ENCODE measurements around the gene NINJ2. TPM values are rescaled to one million over a fixed set of nuclear protein-coding genes. Genes with fewer than 3 reads are reported as not detected.

NINJ2 gene
- total RNA-seq, 6 experiments from 2014 or later = 6.4 to 17.7 (median 12.5) TPM

GRCh38 chr12:694734-695503 is 31.7 kb upstream of the NINJ2 start:
- no peaks in the 10 kb centered on the region for H3K36me3 ChIP-seq
- no peak overlapping the region for H3K4me3 ChIP-seq
- DNase-seq (no peak), ATAC-seq (peak in 3 of 4 donors; percentile 28 to 44 (median 35))
- H3K27ac ChIP-seq = no peak overlapping the region
- peaks cover 0 to 6% (median 0%) of the 10 kb centered on the region in 4 donors for H3K4me1 ChIP-seq
- intact Hi-C loops (cut with DNase I) = no loop called here
- TF ChIP-seq CTCF (IDR thresholded peaks at IDR 0.05) (no peak), POLR2A (IDR thresholded peaks at IDR 0.05) (no peak)
- H3K9me3 ChIP-seq = peaks cover 0 to 5% (median 0%) of the 10 kb centered on the region in 4 donors
- WGBS (ENCODE audit: insufficient coverage, low coverage, low lambda C conversion rate, missing lambda C conversion rate) = 74% methylated on average over 27 of the region's 27 CpGs
- no peaks in the 10 kb centered on the region for H3K27me3 ChIP-seq

DNA sequence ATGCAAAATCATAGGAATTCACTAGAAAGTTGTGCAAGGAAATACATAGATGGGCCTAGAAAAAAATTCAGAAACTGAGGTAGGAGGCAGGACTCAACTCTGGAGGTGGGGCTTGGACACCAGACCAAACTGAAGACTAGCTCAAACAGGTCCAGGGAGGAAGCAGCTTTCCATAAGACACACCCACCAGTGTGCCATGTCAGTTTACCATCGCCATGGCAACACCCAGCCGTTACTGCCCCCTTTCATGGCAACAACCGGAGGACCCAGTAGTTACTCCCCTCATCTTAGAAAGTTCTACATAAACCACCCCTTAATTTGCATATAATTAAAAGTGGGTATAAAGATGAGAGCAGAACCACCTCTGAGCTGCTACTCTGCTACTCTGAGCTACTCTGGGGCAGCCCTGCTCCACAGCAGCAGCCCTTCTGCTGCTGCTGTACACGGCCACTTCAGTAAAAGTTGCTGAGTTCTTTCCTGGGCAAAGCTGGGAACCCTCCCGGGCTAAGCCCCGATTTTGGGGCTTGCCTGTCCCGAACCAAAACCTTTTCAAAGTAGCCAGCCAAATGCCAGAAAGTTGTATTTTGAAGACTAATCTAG is 30.8 kb upstream of the NINJ2 start:
- TF ChIP-seq POLR2A (IDR thresholded peaks at IDR 0.05) = no peak
- no peak for TF ChIP-seq CTCF (IDR thresholded peaks at IDR 0.05)
- Histone ChIP-seq H3K9me3 (peaks cover 0 to 5% (median 0%) of the 10 kb centered on the region in 4 donors), H3K36me3 (no peaks in the 10 kb centered on the region), H3K4me1 (peaks cover 0 to 6% (median 0%) of the 10 kb centered on the region in 4 donors), H3K4me3 (no peak overlapping the region), H3K27me3 (no peaks in the 10 kb centered on the region), H3K27ac (no peak overlapping the region)
- WGBS (ENCODE audit: insufficient coverage, low coverage, low lambda C conversion rate, missing lambda C conversion rate) = 84% methylated on average over 7 of the region's 7 CpGs
- no peak for ATAC-seq
- DNase-seq = no peak
- intact Hi-C loops (cut with DNase I) = no loop called here

DNA sequence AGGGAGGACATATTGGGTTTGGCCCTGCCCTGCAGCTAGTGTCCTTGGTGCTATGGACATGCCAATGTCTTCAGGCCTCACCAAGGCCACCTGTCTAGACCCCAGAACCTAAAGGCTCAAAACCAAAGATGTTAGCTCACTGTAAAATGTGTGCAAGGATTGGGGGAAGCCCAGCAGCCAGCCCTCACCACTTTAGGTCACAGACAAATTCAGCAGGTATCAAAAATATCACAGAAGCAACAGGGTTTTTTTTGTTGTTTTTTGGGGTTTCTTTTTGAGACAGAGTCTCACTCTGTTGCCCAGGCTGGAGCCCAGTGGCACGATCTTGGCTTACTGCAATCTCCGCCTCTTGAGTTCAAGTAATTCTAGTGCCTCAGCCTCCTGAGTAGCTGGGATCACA is 29.0 kb upstream of the NINJ2 start:
- DNase-seq = no peak
- H3K4me3 ChIP-seq = no peak overlapping the region
- H3K36me3 ChIP-seq = no peaks in the 10 kb centered on the region
- WGBS (ENCODE audit: insufficient coverage, low coverage, low lambda C conversion rate, missing lambda C conversion rate) = 90% methylated on average over 2 of the region's 2 CpGs
- intact Hi-C loops (cut with DNase I) = no loop called here
- H3K4me1 ChIP-seq = peaks cover 0 to 6% (median 0%) of the 10 kb centered on the region in 4 donors
- no peak overlapping the region for H3K27ac ChIP-seq
- no peaks in the 10 kb centered on the region for H3K9me3 ChIP-seq
- no peak for ATAC-seq
- TF ChIP-seq CTCF (IDR thresholded peaks at IDR 0.05) = no peak
- no peak for TF ChIP-seq POLR2A (IDR thresholded peaks at IDR 0.05)
- H3K27me3 ChIP-seq = no peaks in the 10 kb centered on the region

DNA sequence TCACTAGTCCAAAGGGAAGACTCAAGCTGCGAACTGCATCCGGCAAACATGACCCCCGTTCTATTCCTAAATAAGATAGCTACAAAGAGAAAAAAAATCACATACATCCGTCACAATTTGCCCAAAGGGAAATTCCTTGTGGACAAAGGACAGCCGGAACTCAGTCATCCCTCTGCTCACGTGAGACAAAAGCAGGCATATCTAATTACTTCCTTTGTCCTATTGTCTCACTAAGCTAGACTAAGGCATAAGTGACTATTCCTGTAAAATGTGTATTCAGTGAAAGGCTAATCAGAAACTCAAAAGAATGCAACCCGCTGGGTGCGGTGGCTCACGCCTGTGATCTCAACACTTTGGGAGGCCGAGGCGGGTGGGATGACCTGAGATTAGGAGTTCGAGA is 27.2 kb upstream of the NINJ2 start:
- Histone ChIP-seq H3K9me3 (no peaks in the 10 kb centered on the region), H3K4me1 (peaks cover 0 to 6% (median 0%) of the 10 kb centered on the region in 4 donors), H3K27me3 (no peaks in the 10 kb centered on the region), H3K27ac (no peak overlapping the region), H3K4me3 (no peak overlapping the region), H3K36me3 (no peaks in the 10 kb centered on the region)
- ATAC-seq (peak; percentile 55 to 77 (median 68)), DNase-seq (no peak)
- intact Hi-C loops (cut with DNase I) = no loop called here
- no peak for TF ChIP-seq POLR2A (IDR thresholded peaks at IDR 0.05)
- no peak for TF ChIP-seq CTCF (IDR thresholded peaks at IDR 0.05)
- WGBS (ENCODE audit: insufficient coverage, low coverage, low lambda C conversion rate, missing lambda C conversion rate) = 87% methylated on average over 11 of the region's 12 CpGs

All from right lobe of liver (tissue), 6 donors.